Ramos (cell line): ENCODE results near the gene TTC34.

Experiments used
- in situ Hi-C: fragments of 300-500 bp; cut with MboI; formaldehyde crosslinking; loops from one replicate; pipeline ENCODE4 v1.14.3; 2022; ENCODE audit warnings: low sequenced_read_pairs; ENCODE audit not compliant: unreplicated experiment

Gene TTC34

GRCh38 chr1:2588661-2589430, 212.6 kb downstream of the TTC34 start:
- in situ Hi-C loops, result no loop called here

- in situ Hi-C loops, result no loop called here
These were observed 213.5 kb downstream of the TTC34 start for GRCh38 chr1:2587860-2588571.

GRCh38 chr1:2587071-2587859, 214.2 kb downstream of the TTC34 start:
- in situ Hi-C loops, result no loop called here

- in situ Hi-C loops, result no loop called here
These were observed 215.1 kb downstream of the TTC34 start, which contains the start of gene PRXL2B for GRCh38 chr1:2586154-2587070. Gene PRXL2B, plus strand, starts transcription at chr1:2586777. Its CDS starts 109 bp downstream, at chr1:2586886.
